HEK293 (cell line): ENCODE results near the gene SF3B5.

Source experiments
- CTCF ChIP-seq: fragments of 450-650 bp; formaldehyde crosslinking; IDR thresholded peaks from 2 replicates; pipeline ENCODE4 v1.5.1; 2016; ENCODE audit warnings: missing biosample characterization, missing genetic modification characterization
- TCF7L2 ChIP-seq: IDR thresholded peaks from 2 replicates; pipeline ENCODE4 v1.6.1; 2011; ENCODE audit warnings: low read depth, mild to moderate bottlenecking, inconsistent platforms, low read length, moderate library complexity, borderline replicate concordance
- YY1 ChIP-seq: fragments of 450-650 bp; formaldehyde crosslinking; IDR thresholded peaks from 2 replicates; pipeline ENCODE4 v1.5.1; 2018; ENCODE audit warnings: missing biosample characterization, missing genetic modification characterization
- ZNF10 ChIP-seq: fragments of 450-650 bp; formaldehyde crosslinking; IDR thresholded peaks from 2 replicates; pipeline ENCODE4 v1.5.1; 2017; ENCODE audit warnings: missing biosample characterization, missing genetic modification characterization
- ZNF16 ChIP-seq: fragments of 450-650 bp; formaldehyde crosslinking; IDR thresholded peaks from 2 replicates; pipeline ENCODE4 v1.5.1; 2016; ENCODE audit warnings: low read depth, missing biosample characterization, missing genetic modification characterization
- ZNF274 ChIP-seq, 2 experiments: fragments of 200-500 bp in 1 of 2; fragments of 450-650 bp in 1 of 2; sonication (Bioruptor generic) in 1 of 2; formaldehyde crosslinking in 1 of 2; IDR thresholded peaks; 2 replicates each; pipeline versions ENCODE4 v1.5.1 to v1.6.1; 2014 to 2016; ENCODE audit warnings: borderline replicate concordance in 1 of 2, inconsistent platforms in 1 of 2, low read length in 1 of 2, missing biosample characterization in 1 of 2, missing genetic modification characterization in 1 of 2
- ZNF423 ChIP-seq: fragments of 450-650 bp; formaldehyde crosslinking; IDR thresholded peaks from 2 replicates; pipeline ENCODE4 v1.5.1; 2016; ENCODE audit warnings: missing biosample characterization, missing genetic modification characterization
- TF ChIP-seq, protein P1 (sequence below): fragments of 450-650 bp; formaldehyde crosslinking; IDR thresholded peaks from 2 replicates; pipeline ENCODE4 v1.5.1; 2016; ENCODE audit warnings: missing biosample characterization, missing genetic modification characterization

DNA sequence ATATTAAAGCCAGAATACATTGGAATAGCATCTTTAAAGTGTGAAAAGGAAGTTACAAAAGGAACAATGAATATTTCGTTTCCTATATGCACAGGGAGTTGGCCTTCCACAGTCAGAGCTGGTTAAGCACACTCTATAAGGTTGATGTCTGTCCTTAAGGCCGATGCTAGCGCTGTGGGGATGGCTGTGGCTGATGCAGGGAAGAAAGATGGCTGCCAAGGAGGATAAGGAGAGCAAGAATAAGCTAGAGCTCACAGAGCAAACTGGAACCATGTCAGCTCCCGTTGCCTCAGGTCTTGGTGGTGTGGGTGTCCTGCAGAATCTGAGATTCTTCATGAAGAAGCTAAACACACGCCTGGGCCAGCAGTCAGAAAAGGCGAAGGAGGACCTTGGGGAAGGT lies 34.1 kb upstream of the SF3B5 start:
- TF ChIP-seq ZNF423 (no peak), CTCF (tag by site-specific recombination) (no peak), ZNF10 (tag by site-specific recombination) (no peak), YY1 (tag by site-specific recombination) (no peak), TCF7L2 (no peak), ZNF274 (IDR thresholded peaks at IDR 0.05; ENCODE audit: low read length) (no peak), ZNF274 (tag by site-specific recombination; IDR thresholded peaks at IDR 0.05; ENCODE audit: borderline replicate concordance) (no peak), ZNF16 (tag by site-specific recombination) (no peak)
- TF ChIP-seq, protein P1, sequence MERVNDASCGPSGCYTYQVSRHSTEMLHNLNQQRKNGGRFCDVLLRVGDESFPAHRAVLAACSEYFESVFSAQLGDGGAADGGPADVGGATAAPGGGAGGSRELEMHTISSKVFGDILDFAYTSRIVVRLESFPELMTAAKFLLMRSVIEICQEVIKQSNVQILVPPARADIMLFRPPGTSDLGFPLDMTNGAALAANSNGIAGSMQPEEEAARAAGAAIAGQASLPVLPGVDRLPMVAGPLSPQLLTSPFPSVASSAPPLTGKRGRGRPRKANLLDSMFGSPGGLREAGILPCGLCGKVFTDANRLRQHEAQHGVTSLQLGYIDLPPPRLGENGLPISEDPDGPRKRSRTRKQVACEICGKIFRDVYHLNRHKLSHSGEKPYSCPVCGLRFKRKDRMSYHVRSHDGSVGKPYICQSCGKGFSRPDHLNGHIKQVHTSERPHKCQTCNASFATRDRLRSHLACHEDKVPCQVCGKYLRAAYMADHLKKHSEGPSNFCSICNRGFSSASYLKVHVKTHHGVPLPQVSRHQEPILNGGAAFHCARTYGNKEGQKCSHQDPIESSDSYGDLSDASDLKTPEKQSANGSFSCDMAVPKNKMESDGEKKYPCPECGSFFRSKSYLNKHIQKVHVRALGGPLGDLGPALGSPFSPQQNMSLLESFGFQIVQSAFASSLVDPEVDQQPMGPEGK: no peak
